PFSK-1 (cell line): ENCODE measurements around the gene TMEM31.

ENCODE experiments used
- FOXP2 ChIP-seq: optimal IDR thresholded peaks from 2 replicates; pipeline ENCODE3; 2011; ENCODE audit warnings: borderline replicate concordance, control low read depth, inconsistent platforms; ENCODE audit not compliant: insufficient read depth; ENCODE audit errors: extremely low read length, extremely low read depth
- POLR2AphosphoS5 ChIP-seq: IDR thresholded peaks from 2 replicates; pipeline ENCODE4 v1.6.1; 2012; ENCODE audit warnings: low read depth, mild to moderate bottlenecking, control low read depth, low read length, moderate library complexity
- REST ChIP-seq, 2 experiments: IDR thresholded peaks; 2 replicates each; pipeline versions ENCODE4 v1.6.1 to v1.8.0; 2011 to 2012; ENCODE audit warnings: low read depth in 2 of 2, low read length in 2 of 2, control low read depth in 1 of 2, inconsistent platforms in 1 of 2, mild to moderate bottlenecking in 1 of 2, moderate library complexity in 1 of 2; ENCODE audit not compliant: insufficient read depth in 1 of 2
- SIN3A ChIP-seq: IDR thresholded peaks from 2 replicates; pipeline ENCODE4 v1.6.1; 2012; ENCODE audit warnings: mild to moderate bottlenecking, low read length, moderate library complexity, borderline replicate concordance; ENCODE audit not compliant: insufficient read depth
- TAF1 ChIP-seq: IDR thresholded peaks from 2 replicates; pipeline ENCODE4 v1.6.1; 2012; ENCODE audit warnings: low read length, control low read depth, borderline replicate concordance; ENCODE audit not compliant: insufficient read depth

- TF ChIP-seq POLR2AphosphoS5, result no peak
- TF ChIP-seq FOXP2, result no peak
- no peak for TF ChIP-seq REST (IDR thresholded peaks at IDR 0.05; ENCODE audit: insufficient read depth in 1 of 2, low read depth in 2 of 2, low read length in 2 of 2)
- TF ChIP-seq TAF1, result no peak
- TF ChIP-seq SIN3A, result no peak
These were observed 15.8 kb downstream of the TMEM31 start for GRCh38 chrX:103726477-103726876.
